ENCODE measurements around the gene SYNDIG1. TPM values are rescaled to one million over a fixed set of nuclear protein-coding genes. Genes with fewer than 3 reads are reported as not detected.
A peak's percentile ranks its signal among the peaks of the same experiment; 100 is the strongest.

The SYNDIG1 gene
- total RNA-seq, 1 donor from 2014 or later, result 0.19 TPM

- H3K27me3 Mint-ChIP-seq, result peaks cover 68% of the 10 kb centered on the region
- DNase-seq (ENCODE audit: low spot score, unreplicated experiment), result no peak
- no peak for TF ChIP-seq CTCF (IDR thresholded peaks at IDR 0.05; ENCODE audit: unreplicated experiment)
- peaks cover 4% of the 10 kb centered on the region for H3K4me1 Mint-ChIP-seq (ENCODE audit: low read depth)
- no peak overlapping the region for H3K27ac Mint-ChIP-seq
- no peaks in the 10 kb centered on the region for H3K9me3 Mint-ChIP-seq (ENCODE audit: low read depth)
- no peak overlapping the region for H3K4me3 Mint-ChIP-seq (ENCODE audit: low read depth)
- H3K36me3 Mint-ChIP-seq (ENCODE audit: insufficient read depth), result no peaks in the 10 kb centered on the region
These were observed 4.3 kb upstream of the SYNDIG1 start for GRCh38 chr20:24465159-24465558.

- H3K4me1 Mint-ChIP-seq (ENCODE audit: low read depth), result peaks cover 8% of the 10 kb centered on the region
- TF ChIP-seq CTCF (IDR thresholded peaks at IDR 0.05; ENCODE audit: unreplicated experiment), result no peak
- H3K27ac Mint-ChIP-seq, result no peak overlapping the region
These were observed 3.7 kb upstream of the SYNDIG1 start for GRCh38 chr20:24465730-24466129.

GRCh38 chr20:24468401-24469115 is 871 bp upstream of the SYNDIG1 start:
- Mint-ChIP-seq H3K4me1 (ENCODE audit: low read depth) (peaks cover 14% of the 10 kb centered on the region), H3K27me3 (peaks cover 89% of the 10 kb centered on the region), H3K9me3 (ENCODE audit: low read depth) (no peaks in the 10 kb centered on the region), H3K36me3 (ENCODE audit: insufficient read depth) (no peaks in the 10 kb centered on the region), H3K27ac (no peak overlapping the region), H3K4me3 (ENCODE audit: low read depth) (peak overlapping the region; percentile 58)
- DNase-seq (ENCODE audit: low spot score, unreplicated experiment), result no peak
- TF ChIP-seq CTCF (IDR thresholded peaks at IDR 0.05; ENCODE audit: unreplicated experiment), result no peak

More at GRCh38 chr20:24465730-24466129, 3.7 kb upstream of the SYNDIG1 start:
- no peaks in the 10 kb centered on the region for H3K36me3 Mint-ChIP-seq (ENCODE audit: insufficient read depth)
- H3K9me3 Mint-ChIP-seq (ENCODE audit: low read depth), result no peaks in the 10 kb centered on the region
- DNase-seq (ENCODE audit: low spot score, unreplicated experiment), result no peak
- H3K27me3 Mint-ChIP-seq, result peaks cover 74% of the 10 kb centered on the region
- H3K4me3 Mint-ChIP-seq (ENCODE audit: low read depth), result no peak overlapping the region

- H3K36me3 Mint-ChIP-seq (ENCODE audit: insufficient read depth), result no peaks in the 10 kb centered on the region
- H3K4me3 Mint-ChIP-seq (ENCODE audit: low read depth), result peak overlapping the region; percentile 73
These were observed 691 bp downstream of the SYNDIG1 start for GRCh38 chr20:24469894-24470745.

More at GRCh38 chr20:24469894-24470745, 691 bp downstream of the SYNDIG1 start:
- Mint-ChIP-seq H3K27ac (no peak overlapping the region), H3K4me1 (ENCODE audit: low read depth) (peaks cover 14% of the 10 kb centered on the region), H3K9me3 (ENCODE audit: low read depth) (no peaks in the 10 kb centered on the region), H3K27me3 (peaks cover 91% of the 10 kb centered on the region)
- no peak for TF ChIP-seq CTCF (IDR thresholded peaks at IDR 0.05; ENCODE audit: unreplicated experiment)
- DNase-seq (ENCODE audit: low spot score, unreplicated experiment), result no peak

Data from progenitor cell of endocrine pancreas (in vitro differentiated cells).